Esophagus muscularis mucosa (tissue), 4 donors: ENCODE measurements around the gene ZNF324B. TPM values are rescaled to one million over a fixed set of nuclear protein-coding genes. Genes with fewer than 3 reads are reported as not detected.

Experiments
- DNase-seq: peaks from one replicate; pipeline ENCODE4 v3.0.0-alpha.2; 2017; ENCODE audit errors: extremely low spot score
- H3K27ac ChIP-seq, 4 donors: fragments of 200-600 bp; sonication (generic); replicated peaks in 1 of 4; 1 replicate in 3 of 4; 2 replicates in 1 of 4; pipeline ENCODE4 v1.5.1; 2016 to 2019; ENCODE audit warnings: mild to moderate bottlenecking in 1 of 4
- H3K27me3 ChIP-seq, 4 donors: fragments of 200-600 bp; sonication (generic); one replicate each; pipeline versions ENCODE4 v1.5.1 to v1.6.0; 2016 to 2019
- H3K36me3 ChIP-seq, 4 donors: fragments of 200-600 bp; sonication (generic); one replicate each; pipeline ENCODE4 v1.5.1; 2016 to 2019
- H3K4me1 ChIP-seq, 4 donors: fragments of 200-600 bp; sonication (generic); one replicate each; pipeline ENCODE4 v1.5.1; 2016 to 2019
- H3K4me3 ChIP-seq, 4 donors: fragments of 200-600 bp; sonication (generic); 1 replicate in 2 of 4; 2 replicates in 2 of 4; pipeline ENCODE4 v1.5.1; 2016 to 2019; ENCODE audit warnings: mild to moderate bottlenecking in 4 of 4, moderate library complexity in 1 of 4
- H3K9me3 ChIP-seq, 4 donors: fragments of 200-600 bp; sonication (generic); 1 replicate in 3 of 4; 2 replicates in 1 of 4; pipeline ENCODE4 v1.5.1; 2016 to 2019
- EP300 ChIP-seq: sonication (generic); formaldehyde crosslinking; IDR thresholded peaks from one replicate; pipeline ENCODE4 v1.6.1; 2017; ENCODE audit warnings: antibody characterized with exemption
- POLR2A ChIP-seq: fragments of 450-650 bp; IDR thresholded peaks from one replicate; pipeline ENCODE4 v1.6.1; 2017; ENCODE audit warnings: antibody characterized with exemption, moderate library complexity, mild to moderate bottlenecking, low read depth
- POLR2AphosphoS5 ChIP-seq, 2 donors: sonication (generic); formaldehyde crosslinking; IDR thresholded peaks; one replicate each; pipeline ENCODE4 v1.6.1; 2017; ENCODE audit warnings: antibody characterized with exemption in 2 of 2
- WGBS: methylation state at CpG from one replicate; pipeline ENCODE4 v1.1.5; 2018; 5-methylcytosine and 5-hydroxymethylcytosine counted together
- intact Hi-C: fragments of 100-400 bp; cut with DNase I; formaldehyde crosslinking; loops from one replicate; pipeline ENCODE4 v1.15.1; 2023
- small RNA-seq, 3 donors: library from RNA; depleted of rRNA; stranded (forward); fragments of <200 nt; gene quantifications; one replicate each; pipeline ENCODE3, GENCODE V24; 2016
- total RNA-seq, 4 donors: library from RNA; depleted of rRNA; stranded (reverse); fragments of >200 nt; gene quantifications; one replicate each; pipeline versions ENCODE4 v1.1.0 to v1.2.1, GENCODE V29; 2016
- TF ChIP-seq, protein P1 (sequence below), 3 experiments: fragments of 200-600 bp in 2 of 3; fragments of 450-650 bp in 1 of 3; sonication (generic) in 2 of 3; IDR thresholded peaks; one replicate each; pipeline ENCODE4 v1.5.1; 2017 to 2019; ENCODE audit warnings: antibody characterized with exemption in 3 of 3, mild to moderate bottlenecking in 2 of 3, moderate library complexity in 1 of 3

ZNF324B gene
- total RNA-seq, 4 donors from 2014 or later, result 7.1 to 9.7 (median 8.3) TPM

- Histone ChIP-seq H3K9me3 (no peaks in the 10 kb centered on the region), H3K4me3 (no peak overlapping the region), H3K36me3 (no peaks in the 10 kb centered on the region), H3K4me1 (peaks cover 16 to 29% (median 23%) of the 10 kb centered on the region in 4 donors), H3K27me3 (no peaks in the 10 kb centered on the region), H3K27ac (no peak overlapping the region)
- WGBS, result 88% methylated on average over 8 of the region's 8 CpGs
- DNase-seq, result no peak
- intact Hi-C loops, result no loop called here
- TF ChIP-seq POLR2AphosphoS5 (IDR thresholded peaks at IDR 0.05), result no peak
- no peak for TF ChIP-seq POLR2A
- TF ChIP-seq, protein P1, sequence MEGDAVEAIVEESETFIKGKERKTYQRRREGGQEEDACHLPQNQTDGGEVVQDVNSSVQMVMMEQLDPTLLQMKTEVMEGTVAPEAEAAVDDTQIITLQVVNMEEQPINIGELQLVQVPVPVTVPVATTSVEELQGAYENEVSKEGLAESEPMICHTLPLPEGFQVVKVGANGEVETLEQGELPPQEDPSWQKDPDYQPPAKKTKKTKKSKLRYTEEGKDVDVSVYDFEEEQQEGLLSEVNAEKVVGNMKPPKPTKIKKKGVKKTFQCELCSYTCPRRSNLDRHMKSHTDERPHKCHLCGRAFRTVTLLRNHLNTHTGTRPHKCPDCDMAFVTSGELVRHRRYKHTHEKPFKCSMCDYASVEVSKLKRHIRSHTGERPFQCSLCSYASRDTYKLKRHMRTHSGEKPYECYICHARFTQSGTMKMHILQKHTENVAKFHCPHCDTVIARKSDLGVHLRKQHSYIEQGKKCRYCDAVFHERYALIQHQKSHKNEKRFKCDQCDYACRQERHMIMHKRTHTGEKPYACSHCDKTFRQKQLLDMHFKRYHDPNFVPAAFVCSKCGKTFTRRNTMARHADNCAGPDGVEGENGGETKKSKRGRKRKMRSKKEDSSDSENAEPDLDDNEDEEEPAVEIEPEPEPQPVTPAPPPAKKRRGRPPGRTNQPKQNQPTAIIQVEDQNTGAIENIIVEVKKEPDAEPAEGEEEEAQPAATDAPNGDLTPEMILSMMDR (IDR thresholded peaks at IDR 0.05), result no peak
- TF ChIP-seq EP300, result no peak
Measured at GRCh38 chr19:58497634-58498170, 46.3 kb downstream of the ZNF324B start.

- intact Hi-C loops, result no loop called here
- 79% methylated on average over 11 of the region's 22 CpGs for WGBS
- peak overlapping the region; percentile 43 to 85 (median 74) for H3K27ac ChIP-seq
Measured at GRCh38 chr19:58498316-58499020, 47.0 kb downstream of the ZNF324B start.

GRCh38 chr19:58499021-58499927 lies 47.9 kb downstream of the ZNF324B start:
- Histone ChIP-seq H3K27ac (peak overlapping the region; percentile 72 to 85 (median 80)), H3K4me3 (peak overlapping the region; percentile 55 to 66 (median 62)), H3K9me3 (no peaks in the 10 kb centered on the region), H3K4me1 (peaks cover 16 to 29% (median 23%) of the 10 kb centered on the region in 4 donors), H3K27me3 (no peaks in the 10 kb centered on the region), H3K36me3 (no peaks in the 10 kb centered on the region)
- WGBS, result 6% methylated on average over 12 of the region's 60 CpGs
- no peak for TF ChIP-seq EP300
- TF ChIP-seq, protein P1 (IDR thresholded peaks at IDR 0.05), result peak in 2 of 3 experiments; percentile 23 to 41
- peak; percentile 80 to 96 for TF ChIP-seq POLR2AphosphoS5 (IDR thresholded peaks at IDR 0.05)
- peak; percentile 100 for DNase-seq
- intact Hi-C loops, result no loop called here

More at GRCh38 chr19:58498316-58499020, 47.0 kb downstream of the ZNF324B start:
- Histone ChIP-seq H3K4me3 (peak overlapping the region; percentile 55 to 66 (median 62)), H3K27me3 (no peaks in the 10 kb centered on the region), H3K4me1 (peaks cover 16 to 29% (median 23%) of the 10 kb centered on the region in 4 donors), H3K9me3 (no peaks in the 10 kb centered on the region), H3K36me3 (no peaks in the 10 kb centered on the region)
- TF ChIP-seq POLR2AphosphoS5 (IDR thresholded peaks at IDR 0.05), result no peak
- no peak for TF ChIP-seq POLR2A
- TF ChIP-seq, protein P1 (IDR thresholded peaks at IDR 0.05), result no peak
- DNase-seq, result no peak

DNA sequence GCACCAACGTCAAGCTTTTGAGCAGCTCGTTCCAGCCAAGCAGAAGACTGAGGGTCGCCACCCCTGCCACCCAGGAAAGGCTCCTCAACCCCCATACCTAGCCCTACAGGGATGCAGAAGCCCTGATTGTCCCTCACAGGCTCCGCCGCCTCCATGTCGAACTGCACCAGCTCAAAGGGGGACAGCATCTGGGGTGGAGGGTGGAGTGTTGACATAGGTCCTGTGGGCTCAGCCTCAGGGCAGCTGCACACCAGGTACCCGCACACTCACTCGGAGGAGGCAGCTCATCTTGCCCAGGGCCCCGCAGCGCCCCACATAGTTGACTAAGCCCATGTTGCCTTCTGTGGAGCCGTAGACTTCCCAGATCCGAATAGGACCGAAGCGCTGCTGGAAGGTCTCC lies 48.8 kb downstream of the ZNF324B start:
- 96% methylated on average over 6 of the region's 14 CpGs for WGBS
- Histone ChIP-seq H3K4me3 (peak overlapping the region; percentile 55 to 66 (median 62)), H3K36me3 (no peaks in the 10 kb centered on the region), H3K27me3 (no peaks in the 10 kb centered on the region), H3K9me3 (no peaks in the 10 kb centered on the region), H3K4me1 (peaks cover 16 to 29% (median 23%) of the 10 kb centered on the region in 4 donors), H3K27ac (peak overlapping the region in 1 of 4 donors; percentile 75)
- no peak for DNase-seq
- TF ChIP-seq EP300, result no peak
- TF ChIP-seq, protein P1 (IDR thresholded peaks at IDR 0.05), result no peak
- TF ChIP-seq POLR2AphosphoS5 (IDR thresholded peaks at IDR 0.05), result no peak
- no peak for TF ChIP-seq POLR2A
- intact Hi-C loops, result no loop called here

Small RNA genes within 50 kb of the gene (small RNA-seq; reads per million reads assigned to genes)
- gene RN7SL693P, result 0 reads per million in 3 donors
- 0 reads per million in 3 donors for gene RNU6-1337P

Other genes with a start within 250 kb of the ZNF324B start
- gene ZNF544, start 222.7 kb upstream of the ZNF324B start, total RNA-seq, result 10 to 100 TPM; 29.5 to 38.8 (median 37.6) TPM
- 10 to 100 TPM in 2 of 4 donors, 1 to 10 TPM in 2; 8.1 to 12.3 (median 10.3) TPM for gene ZNF8, start 172.7 kb upstream of the ZNF324B start, total RNA-seq
- gene ERVK3-1, start 146.2 kb upstream of the ZNF324B start, total RNA-seq, result 10 to 100 TPM; 32.9 to 53.0 (median 38.0) TPM
- 1 to 10 TPM; 2.9 to 4.9 (median 3.6) TPM for gene ZSCAN22, start 124.6 kb upstream of the ZNF324B start, total RNA-seq
- 10 to 100 TPM in 2 of 4 donors, 1 to 10 TPM in 1, under 1 TPM in 1; 0.83 to 12.1 (median 9.5) TPM for gene A1BG, start 98.1 kb upstream of the ZNF324B start, total RNA-seq
- 1 to 10 TPM in 1 of 4 donors, under 1 TPM in 3; 0.42 to 1.1 (median 0.92) TPM for gene ZNF497, start 88.9 kb upstream of the ZNF324B start, total RNA-seq
- 1 to 10 TPM; 1.5 to 3.7 (median 2.1) TPM for gene ZNF837, start 70.6 kb upstream of the ZNF324B start, total RNA-seq
- 1,000 to 10,000 TPM; 1,137 to 2,200 (median 1,582) TPM for gene RPS5, start 64.4 kb upstream of the ZNF324B start, total RNA-seq
- not detected for gene RNF225, start 56.0 kb upstream of the ZNF324B start, total RNA-seq
- 10 to 100 TPM; 11.6 to 24.2 (median 18.9) TPM for gene ZNF584, start 43.0 kb upstream of the ZNF324B start, total RNA-seq
- gene ZNF132, start 11.5 kb upstream of the ZNF324B start, total RNA-seq, result 1 to 10 TPM; 3.7 to 6.7 (median 4.5) TPM
- gene ZNF324, start 15.5 kb downstream of the ZNF324B start, total RNA-seq, result 10 to 100 TPM; 12.9 to 21.8 (median 15.6) TPM
- gene ZNF446, start 24.7 kb downstream of the ZNF324B start, total RNA-seq, result 10 to 100 TPM; 13.7 to 20.4 (median 17.0) TPM
- 10 to 100 TPM in 1 of 4 donors, 1 to 10 TPM in 3; 3.8 to 10.8 (median 4.6) TPM for gene SLC27A5, start 60.4 kb downstream of the ZNF324B start, total RNA-seq
- 10 to 100 TPM in 2 of 4 donors, 1 to 10 TPM in 2; 8.8 to 20.0 (median 12.1) TPM for gene ZBTB45, start 68.2 kb downstream of the ZNF324B start, total RNA-seq
- 100 to 1,000 TPM; 152 to 319 (median 264) TPM for gene TRIM28, start 92.4 kb downstream of the ZNF324B start, total RNA-seq
- 100 to 1,000 TPM; 124 to 145 (median 141) TPM for gene CHMP2A, start 103.5 kb downstream of the ZNF324B start, total RNA-seq
- 10 to 100 TPM; 36.1 to 54.9 (median 45.8) TPM for gene UBE2M, start 107.0 kb downstream of the ZNF324B start, total RNA-seq
- 10 to 100 TPM; 20.5 to 29.3 (median 22.4) TPM for gene MZF1, start 121.7 kb downstream of the ZNF324B start, total RNA-seq